Nephron (organoid): ENCODE data around the gene LRRTM4.
"Not testable (repeated sequence)": the region's sequence is repeated elsewhere in the genome, so short reads cannot be mapped to it uniquely, and the experiment has no call there.

Experiments
- H3K27ac Mint-ChIP-seq, 3 experiments: 2 replicates each; pipeline ENCODE4 v1.8.0; 2020; ENCODE audit warnings: mixed read lengths in 3 of 3, mild to moderate bottlenecking in 2 of 3, moderate library complexity in 1 of 3
- H3K27me3 Mint-ChIP-seq: 2 replicates; pipeline ENCODE4 v1.8.0; 2021; ENCODE audit warnings: low read depth, mild to moderate bottlenecking, moderate library complexity, mixed read lengths
- H3K36me3 Mint-ChIP-seq: 2 replicates; pipeline ENCODE4 v1.8.0; 2020; ENCODE audit warnings: low read depth, mixed read lengths
- H3K4me1 Mint-ChIP-seq: 2 replicates; pipeline ENCODE4 v1.8.0; 2020; ENCODE audit warnings: mixed read lengths
- H3K4me3 Mint-ChIP-seq, 3 experiments: 2 replicates each; pipeline ENCODE4 v1.8.0; 2020; ENCODE audit warnings: mild to moderate bottlenecking in 3 of 3, mixed read lengths in 3 of 3, moderate library complexity in 2 of 3
- H3K9me3 Mint-ChIP-seq: 2 replicates; pipeline ENCODE4 v1.8.0; 2020; ENCODE audit warnings: mixed read lengths
- CTCF ChIP-seq, 3 experiments: fragments of 200-600 bp; sonication (generic); IDR thresholded peaks; one replicate each; pipeline ENCODE4 v1.5.0; 2021; ENCODE audit warnings: antibody characterized with exemption in 3 of 3; ENCODE audit not compliant: unreplicated experiment in 3 of 3

Gene LRRTM4

GRCh38 chr2:77046339-77046738, 475.8 kb downstream of the LRRTM4 start:
- no peaks in the 10 kb centered on the region for H3K27me3 Mint-ChIP-seq
- H3K36me3 Mint-ChIP-seq = no peaks in the 10 kb centered on the region
- peaks cover 3% of the 10 kb centered on the region for H3K9me3 Mint-ChIP-seq
- no peak for TF ChIP-seq CTCF (IDR thresholded peaks at IDR 0.05; ENCODE audit: unreplicated experiment in 3 of 3)
- no peaks in the 10 kb centered on the region for H3K4me1 Mint-ChIP-seq
- H3K4me3 Mint-ChIP-seq = no peak overlapping the region
- no peak overlapping the region for H3K27ac Mint-ChIP-seq

DNA sequence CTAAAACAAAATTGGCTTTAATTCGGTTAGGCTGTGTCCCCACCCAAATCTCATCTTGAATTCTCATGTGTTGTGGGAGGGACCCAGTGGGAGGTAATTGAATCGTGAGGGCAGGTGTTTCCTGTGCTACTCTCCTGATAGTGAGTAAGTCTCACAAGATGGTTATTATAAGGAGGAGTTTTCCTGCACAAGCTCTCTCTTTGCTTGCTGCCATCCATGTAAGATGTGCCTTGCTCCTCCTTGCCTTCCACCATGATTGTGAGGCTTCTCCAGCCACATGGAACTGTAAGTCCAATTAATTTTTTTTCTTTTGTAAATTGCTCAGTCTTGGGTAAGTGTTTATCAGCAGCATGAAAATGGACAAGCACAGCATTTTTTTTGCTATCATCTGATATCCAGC, 476.7 kb downstream of the LRRTM4 start:
- not testable (repeated sequence) for H3K36me3 Mint-ChIP-seq, H3K4me3 Mint-ChIP-seq, H3K27ac Mint-ChIP-seq

DNA sequence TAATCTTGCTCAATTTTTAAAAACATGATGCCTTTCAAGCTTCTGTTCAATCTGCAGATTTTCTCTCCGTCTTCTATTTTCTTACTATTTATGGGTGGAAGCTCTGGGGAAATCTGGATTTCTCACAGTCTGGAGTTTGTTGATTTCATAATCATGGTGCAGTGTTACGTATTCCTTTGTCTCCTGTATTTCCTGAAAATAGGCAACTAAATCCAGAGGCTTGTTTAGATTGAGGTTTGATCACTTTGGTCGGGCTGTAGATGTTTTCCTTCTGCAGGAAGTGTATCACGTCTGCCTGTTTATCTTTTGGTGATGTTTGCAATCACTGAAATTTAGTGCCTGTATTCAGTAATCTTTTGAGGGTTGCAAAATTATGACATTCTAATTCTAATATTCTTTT, 487.7 kb downstream of the LRRTM4 start:
- TF ChIP-seq CTCF (IDR thresholded peaks at IDR 0.05; ENCODE audit: unreplicated experiment in 3 of 3) = no peak
- no peaks in the 10 kb centered on the region for H3K27me3 Mint-ChIP-seq
- no peaks in the 10 kb centered on the region for H3K36me3 Mint-ChIP-seq
- no peak overlapping the region for H3K4me3 Mint-ChIP-seq
- H3K27ac Mint-ChIP-seq = no peak overlapping the region
- no peaks in the 10 kb centered on the region for H3K9me3 Mint-ChIP-seq
- no peaks in the 10 kb centered on the region for H3K4me1 Mint-ChIP-seq

More for the DNA sequence above, 476.7 kb downstream of the LRRTM4 start:
- H3K4me1 Mint-ChIP-seq, H3K9me3 Mint-ChIP-seq, H3K27me3 Mint-ChIP-seq: not testable (repeated sequence)

DNA sequence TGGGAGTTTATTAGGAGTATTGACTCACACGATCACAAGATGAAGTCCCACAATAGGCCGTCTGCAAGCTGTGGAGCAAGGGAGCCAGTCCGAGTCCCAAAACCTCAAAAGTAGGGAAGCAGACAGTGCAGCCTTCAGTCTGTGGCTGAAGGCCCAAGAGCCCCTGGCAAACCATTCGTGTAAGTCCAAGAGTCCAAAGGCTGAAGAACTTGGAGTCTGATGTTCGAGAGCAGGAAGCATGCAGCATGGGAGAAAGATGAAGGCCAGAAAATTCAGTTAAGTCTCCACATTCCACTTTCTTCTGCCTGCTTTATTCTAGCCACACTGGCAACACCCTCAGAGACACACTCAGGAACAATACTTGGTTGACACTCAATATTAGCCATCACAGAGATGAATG, 492.9 kb downstream of the LRRTM4 start:
- H3K9me3 Mint-ChIP-seq, H3K4me1 Mint-ChIP-seq, H3K36me3 Mint-ChIP-seq, H3K27me3 Mint-ChIP-seq, H3K27ac Mint-ChIP-seq, H3K4me3 Mint-ChIP-seq: not testable (repeated sequence)

GRCh38 chr2:77028032-77028600, 494.1 kb downstream of the LRRTM4 start:
- Mint-ChIP-seq H3K4me3 (no peak overlapping the region), H3K36me3 (no peaks in the 10 kb centered on the region), H3K9me3 (peaks cover 6% of the 10 kb centered on the region), H3K4me1 (no peaks in the 10 kb centered on the region), H3K27me3 (no peaks in the 10 kb centered on the region), H3K27ac (no peak overlapping the region)
- no peak for TF ChIP-seq CTCF (IDR thresholded peaks at IDR 0.05; ENCODE audit: unreplicated experiment in 3 of 3)

DNA sequence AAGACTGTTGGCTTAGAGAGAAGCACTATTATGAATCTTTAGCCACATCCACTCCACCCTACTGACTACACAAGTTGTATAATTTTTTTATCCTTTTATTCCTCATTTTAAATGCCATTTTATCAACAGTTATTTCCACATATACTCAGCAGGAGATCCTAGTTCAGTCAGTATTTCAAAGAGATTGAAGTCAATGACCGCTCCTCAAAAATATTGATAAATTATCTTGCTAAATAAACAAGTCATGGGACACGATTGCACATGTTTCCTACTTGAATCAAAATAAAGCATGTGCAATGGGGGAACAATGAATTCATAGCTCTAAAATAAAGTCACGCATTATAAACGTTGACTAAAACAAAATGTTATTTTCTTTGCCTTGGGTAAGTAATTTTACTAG, 496.5 kb downstream of the LRRTM4 start:
- TF ChIP-seq CTCF (IDR thresholded peaks at IDR 0.05; ENCODE audit: unreplicated experiment in 3 of 3) = no peak
- H3K9me3 Mint-ChIP-seq = peaks cover 13% of the 10 kb centered on the region
- no peak overlapping the region for H3K27ac Mint-ChIP-seq
- H3K4me1 Mint-ChIP-seq = no peaks in the 10 kb centered on the region
- H3K36me3 Mint-ChIP-seq = no peaks in the 10 kb centered on the region
- no peak overlapping the region for H3K4me3 Mint-ChIP-seq
- H3K27me3 Mint-ChIP-seq = no peaks in the 10 kb centered on the region

- H3K27ac Mint-ChIP-seq = no peak overlapping the region
Observed at GRCh38 chr2:77021161-77021560, 501.0 kb downstream of the LRRTM4 start.

More at GRCh38 chr2:77021161-77021560, 501.0 kb downstream of the LRRTM4 start:
- H3K36me3 Mint-ChIP-seq = no peaks in the 10 kb centered on the region
- no peaks in the 10 kb centered on the region for H3K27me3 Mint-ChIP-seq
- H3K9me3 Mint-ChIP-seq = peaks cover 13% of the 10 kb centered on the region
- H3K4me1 Mint-ChIP-seq = no peaks in the 10 kb centered on the region
- no peak for TF ChIP-seq CTCF (IDR thresholded peaks at IDR 0.05; ENCODE audit: unreplicated experiment in 3 of 3)
- H3K4me3 Mint-ChIP-seq = no peak overlapping the region
